Fibroblast of lung (primary cell): ENCODE data around the gene LIMK1. TPM values are rescaled to one million over a fixed set of nuclear protein-coding genes. Genes with fewer than 3 reads are reported as not detected.

ENCODE experiments used
- DNase-seq, 2 donors: peaks; one replicate each; pipeline versions ENCODE4 v3.0.0 to v3.0.0-alpha.2; 2010; ENCODE audit warnings: low read depth in 2 of 2
- H2AFZ ChIP-seq: 2 replicates; pipeline ENCODE4 v1.5.1; 2012; ENCODE audit warnings: low read length, control low read depth, inconsistent platforms
- H3K27ac ChIP-seq: 2 replicates; pipeline ENCODE4 v1.5.1; 2011; ENCODE audit warnings: low read length, control low read depth; ENCODE audit not compliant: insufficient read depth
- H3K27me3 ChIP-seq: 2 replicates; pipeline ENCODE4 v1.5.1; 2011; ENCODE audit warnings: mild to moderate bottlenecking, low read length; ENCODE audit not compliant: control insufficient read depth, insufficient read depth
- H3K36me3 ChIP-seq: 2 replicates; pipeline ENCODE4 v1.5.1; 2011; ENCODE audit warnings: low read length; ENCODE audit not compliant: control insufficient read depth, insufficient read depth
- H3K4me1 ChIP-seq: 2 replicates; pipeline ENCODE4 v1.5.1; 2011; ENCODE audit warnings: low read length; ENCODE audit not compliant: control insufficient read depth, insufficient read depth; ENCODE audit errors: extremely low read depth
- H3K4me2 ChIP-seq: 2 replicates; pipeline ENCODE4 v1.5.1; 2011; ENCODE audit warnings: low read length, control low read depth; ENCODE audit not compliant: insufficient read depth; ENCODE audit errors: extremely low read depth
- H3K4me3 ChIP-seq, 4 experiments: fragments of 200-600 bp in 1 of 4; sonication (generic) in 1 of 4; replicated peaks in 1 of 4; 2 replicates each; pipeline ENCODE4 v1.5.1; 2011 to 2016; ENCODE audit warnings: low read length in 4 of 4, low read depth in 3 of 4, mild to moderate bottlenecking in 3 of 4, control low read depth in 2 of 4, inconsistent platforms in 1 of 4, mixed read lengths in 1 of 4; ENCODE audit not compliant: insufficient read depth in 1 of 4; ENCODE audit errors: control extremely low read depth in 1 of 4
- H3K79me2 ChIP-seq: 2 replicates; pipeline ENCODE4 v1.5.1; 2012; ENCODE audit warnings: mild to moderate bottlenecking, low read length, inconsistent platforms; ENCODE audit not compliant: control insufficient read depth, insufficient read depth
- H3K9ac ChIP-seq: 2 replicates; pipeline ENCODE4 v1.5.1; 2011; ENCODE audit warnings: mild to moderate bottlenecking, low read length, control low read depth; ENCODE audit not compliant: insufficient read depth
- H3K9me3 ChIP-seq: 2 replicates; pipeline ENCODE4 v1.5.1; 2012; ENCODE audit warnings: low read depth, low read length; ENCODE audit not compliant: control insufficient read depth, insufficient read depth
- H4K20me1 ChIP-seq: 2 replicates; pipeline ENCODE4 v1.5.1; 2011; ENCODE audit warnings: low read length; ENCODE audit not compliant: control insufficient read depth, insufficient read depth; ENCODE audit errors: extremely low read depth
- CTCF ChIP-seq, 2 donors: IDR thresholded peaks in 1 of 2; conservative IDR thresholded peaks in 1 of 2; 1 replicate in 1 of 2; 2 replicates in 1 of 2; pipeline ENCODE4 v1.5.1; 2011 to 2012; ENCODE audit warnings: low read length in 2 of 2, control low read depth in 1 of 2, inconsistent platforms in 1 of 2, low read depth in 1 of 2, mild to moderate bottlenecking in 1 of 2
- EZH2 ChIP-seq: IDR thresholded peaks from 2 replicates; pipeline ENCODE4 v1.5.1; 2012; ENCODE audit warnings: low read length, control low read depth, mild to moderate bottlenecking; ENCODE audit errors: missing control alignments
- polyA plus RNA-seq, 2 donors: library from polyadenylated mRNA; depleted of rRNA in 1 of 2; stranded (reverse) in 1 of 2; unstranded in 1 of 2; fragments of >200 nt; gene quantifications; 2 replicates each; pipeline ENCODE4 v1.2.1, GENCODE V29; 2011 to 2012; ENCODE audit warnings: missing spikeins in 1 of 2
- total RNA-seq: library from RNA; depleted of rRNA; stranded (reverse); fragments of >200 nt; gene quantifications from 2 replicates; pipeline ENCODE4 v1.2.1, GENCODE V29; 2014

LIMK1 gene
- total and polyA plus RNA-seq, 2 donors (not counting 1 experiment from before 2014, with no cell fraction given), result 22.5 TPM

- Histone ChIP-seq H3K9ac (no peak overlapping the region), H3K27me3 (no peaks in the 10 kb centered on the region), H3K4me1 (peaks cover 9% of the 10 kb centered on the region), H3K4me2 (no peak overlapping the region), H3K9me3 (no peaks in the 10 kb centered on the region), H4K20me1 (no peaks in the 10 kb centered on the region), H3K4me3 (no peak overlapping the region), H3K36me3 (peaks cover 8% of the 10 kb centered on the region), H2AFZ (no peak overlapping the region), H3K79me2 (peaks cover 3% of the 10 kb centered on the region), H3K27ac (no peak overlapping the region)
- no peak for DNase-seq
- TF ChIP-seq CTCF (conservative IDR thresholded peaks at IDR 0.05 in 1 of 2, IDR thresholded peaks at IDR 0.05 in 1 of 2; ENCODE audit: low read depth in 1 of 2, low read length in 2 of 2) (no peak), EZH2 (no peak)
These were observed 15.4 kb downstream of the LIMK1 start for GRCh38 chr7:74099031-74099430.

- H3K79me2 ChIP-seq, result no peaks in the 10 kb centered on the region
- no peak overlapping the region for H2AFZ ChIP-seq
- no peak overlapping the region for H3K4me2 ChIP-seq
- TF ChIP-seq EZH2 (no peak), CTCF (conservative IDR thresholded peaks at IDR 0.05 in 1 of 2, IDR thresholded peaks at IDR 0.05 in 1 of 2; ENCODE audit: low read depth in 1 of 2, low read length in 2 of 2) (no peak)
- no peak overlapping the region for H3K9ac ChIP-seq
- no peaks in the 10 kb centered on the region for H4K20me1 ChIP-seq
- peak in 1 of 2 donors; percentile 64 for DNase-seq
- no peak overlapping the region for H3K27ac ChIP-seq
- H3K9me3 ChIP-seq, result no peaks in the 10 kb centered on the region
- no peak overlapping the region for H3K4me3 ChIP-seq
- no peaks in the 10 kb centered on the region for H3K4me1 ChIP-seq
- peaks cover 8% of the 10 kb centered on the region for H3K36me3 ChIP-seq
- no peaks in the 10 kb centered on the region for H3K27me3 ChIP-seq
These were observed 17.6 kb downstream of the LIMK1 start for GRCh38 chr7:74101061-74101681.

GRCh38 chr7:74103219-74103772 lies 19.7 kb downstream of the LIMK1 start:
- no peaks in the 10 kb centered on the region for H3K9me3 ChIP-seq
- H3K79me2 ChIP-seq, result no peaks in the 10 kb centered on the region
- H3K4me3 ChIP-seq, result no peak overlapping the region
- no peak overlapping the region for H3K4me2 ChIP-seq
- TF ChIP-seq EZH2 (no peak), CTCF (conservative IDR thresholded peaks at IDR 0.05 in 1 of 2, IDR thresholded peaks at IDR 0.05 in 1 of 2; ENCODE audit: low read depth in 1 of 2, low read length in 2 of 2) (no peak)
- H3K27me3 ChIP-seq, result no peaks in the 10 kb centered on the region
- no peak overlapping the region for H2AFZ ChIP-seq
- no peak overlapping the region for H3K27ac ChIP-seq
- no peak overlapping the region for H3K9ac ChIP-seq
- H3K36me3 ChIP-seq, result peaks cover 5% of the 10 kb centered on the region
- H4K20me1 ChIP-seq, result no peaks in the 10 kb centered on the region
- H3K4me1 ChIP-seq, result no peaks in the 10 kb centered on the region
- DNase-seq, result no peak
